WTC11 (cell line): Measurements from ENCODE around the gene TFB2M. TPM values are rescaled to one million over a fixed set of nuclear protein-coding genes. Genes with fewer than 3 reads are reported as not detected.

Source experiments
- ATAC-seq: fragments of 200-7000 bp; cut with Tn5 transposase; 2 replicates; pipeline ENCODE4 v1.10.0; 2021; ENCODE audit warnings: mild to moderate bottlenecking, moderate library complexity
- CTCF ChIA-PET: fragments of 300-600 bp; sonication (Branson Sonifier 250); formaldehyde crosslinking; loops from one replicate; lab custom pipeline; 2021; ENCODE audit warnings: antibody characterized with exemption; lab: Charles Lee
- POLR2A ChIA-PET: fragments of 350-600 bp; sonication (Branson Sonifier 250); formaldehyde crosslinking; loops from one replicate; lab custom pipeline; 2021; ENCODE audit warnings: antibody characterized with exemption; lab: Charles Lee
- DNase-seq: peaks from one replicate; pipeline ENCODE4 v3.0.0; 2021; ENCODE audit warnings: low spot score
- H3K27ac Mint-ChIP-seq: 2 replicates; pipeline ENCODE4 v1.8.0; 2021; ENCODE audit warnings: mixed read lengths
- H3K27me3 Mint-ChIP-seq: 2 replicates; pipeline ENCODE4 v1.8.0; 2021; ENCODE audit warnings: low read depth, mild to moderate bottlenecking, moderate library complexity, mixed read lengths
- H3K36me3 Mint-ChIP-seq: 2 replicates; pipeline ENCODE4 v1.8.0; 2021; ENCODE audit warnings: mixed read lengths
- H3K4me1 Mint-ChIP-seq: 2 replicates; pipeline ENCODE4 v1.8.0; 2022; ENCODE audit warnings: mixed read lengths
- H3K4me3 Mint-ChIP-seq: 2 replicates; pipeline ENCODE4 v1.8.0; 2021; ENCODE audit warnings: mild to moderate bottlenecking, moderate library complexity, mixed read lengths
- H3K9me3 Mint-ChIP-seq: 2 replicates; pipeline ENCODE4 v1.8.0; 2021; ENCODE audit warnings: mixed read lengths
- ETV6 ChIP-seq: sonication (generic); formaldehyde crosslinking; IDR thresholded peaks from 2 replicates; pipeline ENCODE4 v1.8.1; 2022; ENCODE audit warnings: mild to moderate bottlenecking, missing genetic modification reagents
- FOXJ3 ChIP-seq: sonication (generic); formaldehyde crosslinking; IDR thresholded peaks from 2 replicates; pipeline ENCODE4 v1.9.0; 2021; ENCODE audit warnings: missing genetic modification reagents, mild to moderate bottlenecking, borderline replicate concordance
- FOXK1 ChIP-seq: sonication (generic); formaldehyde crosslinking; IDR thresholded peaks from 2 replicates; pipeline ENCODE4 v1.8.0; 2022; ENCODE audit warnings: mild to moderate bottlenecking, moderate library complexity, missing genetic modification reagents
- HMGA2 ChIP-seq: fragments of 250-450 bp; sonication (Bioruptor Pico); IDR thresholded peaks from 2 replicates; pipeline ENCODE4 v1.4.0; 2021; ENCODE audit warnings: mild to moderate bottlenecking, moderate library complexity
- IRF2 ChIP-seq: sonication (generic); formaldehyde crosslinking; IDR thresholded peaks from 2 replicates; pipeline ENCODE4 v1.8.0; 2022; ENCODE audit warnings: low read depth, missing genetic modification reagents, borderline replicate concordance
- MAX ChIP-seq: sonication (generic); formaldehyde crosslinking; IDR thresholded peaks from 2 replicates; pipeline ENCODE4 v1.8.0; 2022; ENCODE audit warnings: mild to moderate bottlenecking, missing genetic modification reagents
- NR2C2 ChIP-seq: sonication (generic); formaldehyde crosslinking; IDR thresholded peaks from 2 replicates; pipeline ENCODE4 v1.8.0; 2022; ENCODE audit warnings: mild to moderate bottlenecking, missing genetic modification reagents
- OVOL2 ChIP-seq: fragments of 250-450 bp; sonication (Bioruptor Pico); IDR thresholded peaks from 2 replicates; pipeline ENCODE4 v1.9.0; 2021; ENCODE audit warnings: mild to moderate bottlenecking, borderline replicate concordance
- PRRX2 ChIP-seq: fragments of 250-450 bp; sonication (Bioruptor Pico); IDR thresholded peaks from 2 replicates; pipeline ENCODE4 v1.8.0; 2021; ENCODE audit warnings: mild to moderate bottlenecking
- RELA ChIP-seq: sonication (generic); formaldehyde crosslinking; IDR thresholded peaks from 2 replicates; pipeline ENCODE4 v1.8.1; 2022; ENCODE audit warnings: missing genetic modification reagents, mild to moderate bottlenecking, borderline replicate concordance
- TEAD4 ChIP-seq: sonication (generic); formaldehyde crosslinking; IDR thresholded peaks from 2 replicates; pipeline ENCODE4 v1.8.0; 2022; ENCODE audit warnings: mild to moderate bottlenecking, missing genetic modification reagents
- TP53 ChIP-seq: sonication (generic); formaldehyde crosslinking; IDR thresholded peaks from 2 replicates; pipeline ENCODE4 v1.8.1; 2023; ENCODE audit warnings: mild to moderate bottlenecking, missing genetic modification reagents
- USF1 ChIP-seq: sonication (generic); formaldehyde crosslinking; IDR thresholded peaks from 2 replicates; pipeline ENCODE4 v1.8.0; 2022; ENCODE audit warnings: mild to moderate bottlenecking, missing genetic modification reagents
- ZNF121 ChIP-seq: sonication (generic); formaldehyde crosslinking; IDR thresholded peaks from 2 replicates; pipeline ENCODE4 v1.8.0; 2023; ENCODE audit warnings: missing genetic modification reagents
- ZNF416 ChIP-seq: fragments of 250-450 bp; sonication (Bioruptor Pico); IDR thresholded peaks from 2 replicates; pipeline ENCODE4 v1.9.0; 2021; ENCODE audit warnings: mild to moderate bottlenecking, inconsistent platforms
- ZNF423 ChIP-seq: fragments of 250-450 bp; sonication (Bioruptor Pico); IDR thresholded peaks from 2 replicates; pipeline ENCODE4 v2.1.2; 2022; ENCODE audit warnings: mild to moderate bottlenecking, moderate library complexity
- total RNA-seq: library from RNA; stranded (reverse); gene quantifications from 3 replicates; pipeline ENCODE4 v1.2.3, GENCODE V29; 2021
- TF ChIP-seq, protein P1 (sequence below): sonication (generic); formaldehyde crosslinking; IDR thresholded peaks from 2 replicates; pipeline ENCODE4 v1.8.1; 2022; ENCODE audit warnings: missing genetic modification reagents, borderline replicate concordance
- TF ChIP-seq, protein P2 (sequence below): sonication (generic); formaldehyde crosslinking; conservative IDR thresholded peaks from 2 replicates; pipeline ENCODE4 v1.8.1; 2023; ENCODE audit warnings: mild to moderate bottlenecking, low read depth, missing genetic modification reagents, moderate library complexity
- TF ChIP-seq, protein P3 (sequence below): sonication (generic); formaldehyde crosslinking; IDR thresholded peaks from 2 replicates; pipeline ENCODE4 v1.8.1; 2023; ENCODE audit warnings: mild to moderate bottlenecking, missing genetic modification reagents
- TF ChIP-seq, protein P4 (sequence below): sonication (generic); formaldehyde crosslinking; IDR thresholded peaks from 2 replicates; pipeline ENCODE4 v1.8.1; 2023; ENCODE audit warnings: mild to moderate bottlenecking, moderate library complexity, missing genetic modification reagents

TFB2M gene
- total RNA-seq, 1 experiment from 2014 or later = 16.5 TPM

- H3K27ac Mint-ChIP-seq = no peak overlapping the region
- ATAC-seq (no peak), DNase-seq (no peak)
- H3K4me1 Mint-ChIP-seq = no peaks in the 10 kb centered on the region
- peaks cover 6% of the 10 kb centered on the region for H3K36me3 Mint-ChIP-seq
- TF ChIP-seq FOXK1 (CRISPR knock-in tag) (no peak), OVOL2 (CRISPR knock-in tag) (no peak), FOXJ3 (no peak), IRF2 (CRISPR knock-in tag) (no peak), RELA (no peak), NR2C2 (no peak), MAX (CRISPR knock-in tag) (no peak), ZNF121 (no peak), ZNF416 (CRISPR knock-in tag) (no peak), TEAD4 (no peak), USF1 (CRISPR knock-in tag) (no peak), PRRX2 (no peak)
- TF ChIP-seq, protein P1, sequence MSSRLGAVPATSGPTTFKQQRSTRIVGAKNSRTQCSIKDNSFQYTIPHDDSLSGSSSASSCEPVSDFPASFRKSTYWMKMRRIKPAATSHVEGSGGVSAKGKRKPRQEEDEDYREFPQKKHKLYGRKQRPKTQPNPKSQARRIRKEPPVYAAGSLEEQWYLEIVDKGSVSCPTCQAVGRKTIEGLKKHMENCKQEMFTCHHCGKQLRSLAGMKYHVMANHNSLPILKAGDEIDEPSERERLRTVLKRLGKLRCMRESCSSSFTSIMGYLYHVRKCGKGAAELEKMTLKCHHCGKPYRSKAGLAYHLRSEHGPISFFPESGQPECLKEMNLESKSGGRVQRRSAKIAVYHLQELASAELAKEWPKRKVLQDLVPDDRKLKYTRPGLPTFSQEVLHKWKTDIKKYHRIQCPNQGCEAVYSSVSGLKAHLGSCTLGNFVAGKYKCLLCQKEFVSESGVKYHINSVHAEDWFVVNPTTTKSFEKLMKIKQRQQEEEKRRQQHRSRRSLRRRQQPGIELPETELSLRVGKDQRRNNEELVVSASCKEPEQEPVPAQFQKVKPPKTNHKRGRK (CRISPR knock-in tag) = no peak
- TF ChIP-seq, protein P2, sequence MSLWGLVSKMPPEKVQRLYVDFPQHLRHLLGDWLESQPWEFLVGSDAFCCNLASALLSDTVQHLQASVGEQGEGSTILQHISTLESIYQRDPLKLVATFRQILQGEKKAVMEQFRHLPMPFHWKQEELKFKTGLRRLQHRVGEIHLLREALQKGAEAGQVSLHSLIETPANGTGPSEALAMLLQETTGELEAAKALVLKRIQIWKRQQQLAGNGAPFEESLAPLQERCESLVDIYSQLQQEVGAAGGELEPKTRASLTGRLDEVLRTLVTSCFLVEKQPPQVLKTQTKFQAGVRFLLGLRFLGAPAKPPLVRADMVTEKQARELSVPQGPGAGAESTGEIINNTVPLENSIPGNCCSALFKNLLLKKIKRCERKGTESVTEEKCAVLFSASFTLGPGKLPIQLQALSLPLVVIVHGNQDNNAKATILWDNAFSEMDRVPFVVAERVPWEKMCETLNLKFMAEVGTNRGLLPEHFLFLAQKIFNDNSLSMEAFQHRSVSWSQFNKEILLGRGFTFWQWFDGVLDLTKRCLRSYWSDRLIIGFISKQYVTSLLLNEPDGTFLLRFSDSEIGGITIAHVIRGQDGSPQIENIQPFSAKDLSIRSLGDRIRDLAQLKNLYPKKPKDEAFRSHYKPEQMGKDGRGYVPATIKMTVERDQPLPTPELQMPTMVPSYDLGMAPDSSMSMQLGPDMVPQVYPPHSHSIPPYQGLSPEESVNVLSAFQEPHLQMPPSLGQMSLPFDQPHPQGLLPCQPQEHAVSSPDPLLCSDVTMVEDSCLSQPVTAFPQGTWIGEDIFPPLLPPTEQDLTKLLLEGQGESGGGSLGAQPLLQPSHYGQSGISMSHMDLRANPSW = no peak
- no peak overlapping the region for H3K4me3 Mint-ChIP-seq
- CTCF ChIA-PET = no interaction called here
- H3K9me3 Mint-ChIP-seq = peaks cover 3% of the 10 kb centered on the region
- POLR2A ChIA-PET = interaction anchor here (1.7 kb wide), 1 partner anchor 9 kb away, joined by 4 read pairs; no protein-coding TSS in a partner anchor
- H3K27me3 Mint-ChIP-seq = no peaks in the 10 kb centered on the region
Measured at GRCh38 chr1:246595146-246595545, 29.1 kb upstream of the TFB2M start.

- H3K4me3 Mint-ChIP-seq = no peak overlapping the region
- no peak for ATAC-seq
- H3K4me1 Mint-ChIP-seq = no peaks in the 10 kb centered on the region
- DNase-seq = no peak
- no peaks in the 10 kb centered on the region for H3K27me3 Mint-ChIP-seq
- peaks cover 10% of the 10 kb centered on the region for H3K9me3 Mint-ChIP-seq
- peaks cover 13% of the 10 kb centered on the region for H3K36me3 Mint-ChIP-seq
- H3K27ac Mint-ChIP-seq = no peak overlapping the region
- CTCF ChIA-PET = no interaction called here
- TF ChIP-seq, protein P3, sequence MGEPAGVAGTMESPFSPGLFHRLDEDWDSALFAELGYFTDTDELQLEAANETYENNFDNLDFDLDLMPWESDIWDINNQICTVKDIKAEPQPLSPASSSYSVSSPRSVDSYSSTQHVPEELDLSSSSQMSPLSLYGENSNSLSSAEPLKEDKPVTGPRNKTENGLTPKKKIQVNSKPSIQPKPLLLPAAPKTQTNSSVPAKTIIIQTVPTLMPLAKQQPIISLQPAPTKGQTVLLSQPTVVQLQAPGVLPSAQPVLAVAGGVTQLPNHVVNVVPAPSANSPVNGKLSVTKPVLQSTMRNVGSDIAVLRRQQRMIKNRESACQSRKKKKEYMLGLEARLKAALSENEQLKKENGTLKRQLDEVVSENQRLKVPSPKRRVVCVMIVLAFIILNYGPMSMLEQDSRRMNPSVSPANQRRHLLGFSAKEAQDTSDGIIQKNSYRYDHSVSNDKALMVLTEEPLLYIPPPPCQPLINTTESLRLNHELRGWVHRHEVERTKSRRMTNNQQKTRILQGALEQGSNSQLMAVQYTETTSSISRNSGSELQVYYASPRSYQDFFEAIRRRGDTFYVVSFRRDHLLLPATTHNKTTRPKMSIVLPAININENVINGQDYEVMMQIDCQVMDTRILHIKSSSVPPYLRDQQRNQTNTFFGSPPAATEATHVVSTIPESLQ (CRISPR knock-in tag) = no peak
- TF ChIP-seq ZNF423 (CRISPR knock-in tag) (no peak), TP53 (CRISPR knock-in tag) (no peak), HMGA2 (CRISPR knock-in tag) (no peak), ETV6 (no peak)
- TF ChIP-seq, protein P4, sequence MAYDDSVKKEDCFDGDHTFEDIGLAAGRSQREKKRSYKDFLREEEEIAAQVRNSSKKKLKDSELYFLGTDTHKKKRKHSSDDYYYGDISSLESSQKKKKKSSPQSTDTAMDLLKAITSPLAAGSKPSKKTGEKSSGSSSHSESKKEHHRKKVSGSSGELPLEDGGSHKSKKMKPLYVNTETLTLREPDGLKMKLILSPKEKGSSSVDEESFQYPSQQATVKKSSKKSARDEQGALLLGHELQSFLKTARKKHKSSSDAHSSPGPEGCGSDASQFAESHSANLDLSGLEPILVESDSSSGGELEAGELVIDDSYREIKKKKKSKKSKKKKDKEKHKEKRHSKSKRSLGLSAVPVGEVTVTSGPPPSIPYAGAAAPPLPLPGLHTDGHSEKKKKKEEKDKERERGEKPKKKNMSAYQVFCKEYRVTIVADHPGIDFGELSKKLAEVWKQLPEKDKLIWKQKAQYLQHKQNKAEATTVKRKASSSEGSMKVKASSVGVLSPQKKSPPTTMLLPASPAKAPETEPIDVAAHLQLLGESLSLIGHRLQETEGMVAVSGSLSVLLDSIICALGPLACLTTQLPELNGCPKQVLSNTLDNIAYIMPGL (CRISPR knock-in tag) = no peak
- POLR2A ChIA-PET = no interaction called here
Measured at GRCh38 chr1:246592695-246593094, 26.6 kb upstream of the TFB2M start.
